HG03039 (cell line): ENCODE measurements around the gene SLC38A8.

ENCODE experiments used
- ATAC-seq: cut with Tn5 transposase; IDR thresholded peaks from one replicate; pipeline ENCODE4 v1.9.1; 2021; ENCODE audit warnings: mild to moderate bottlenecking, moderate library complexity; ENCODE audit not compliant: unreplicated experiment

Gene SLC38A8

DNA sequence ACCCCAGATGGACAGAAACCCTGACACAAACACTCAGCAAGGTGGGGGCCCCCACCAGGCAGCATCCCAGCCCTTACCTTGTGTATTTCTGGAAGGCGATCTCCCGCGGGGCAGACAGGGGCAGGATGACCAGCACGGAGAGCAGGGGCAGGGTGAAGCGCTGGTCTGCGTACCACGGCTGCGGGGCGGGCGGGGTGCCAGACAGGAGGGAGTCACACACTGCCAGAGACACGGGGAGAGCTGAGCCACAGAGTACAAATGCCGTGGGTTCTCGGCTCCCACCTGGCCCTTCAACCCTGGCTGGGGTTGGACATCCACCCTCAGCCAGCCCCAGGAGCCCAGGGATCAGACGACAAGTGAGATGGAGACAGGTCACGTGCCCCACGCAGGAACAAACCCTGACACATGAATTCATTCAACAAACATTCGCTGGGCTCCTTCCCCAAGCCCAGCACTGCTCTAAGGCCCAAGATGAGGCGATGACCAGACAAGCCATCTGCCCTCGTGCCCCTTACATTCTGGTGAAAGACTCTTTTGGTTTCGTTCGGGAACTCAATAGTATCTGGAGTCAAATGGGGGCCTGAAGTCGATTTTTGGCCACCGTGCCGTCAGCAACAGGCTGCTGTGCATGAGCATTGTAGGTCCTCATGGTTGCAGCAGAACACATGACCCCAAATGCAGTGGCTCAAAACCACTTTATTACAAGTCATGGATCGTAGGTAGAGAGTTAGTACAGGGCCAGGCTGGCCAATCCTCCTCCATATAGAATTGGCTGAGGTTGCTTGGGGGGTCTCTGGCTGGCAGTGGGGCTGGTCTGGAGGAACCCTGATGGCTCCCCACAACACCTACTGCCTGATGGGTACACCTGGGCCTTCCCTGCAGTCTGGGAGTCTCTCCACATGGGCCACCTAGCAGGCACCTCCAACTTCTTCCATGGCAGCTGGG lies 9.1 kb downstream of the SLC38A8 start:
- no peak for ATAC-seq

DNA sequence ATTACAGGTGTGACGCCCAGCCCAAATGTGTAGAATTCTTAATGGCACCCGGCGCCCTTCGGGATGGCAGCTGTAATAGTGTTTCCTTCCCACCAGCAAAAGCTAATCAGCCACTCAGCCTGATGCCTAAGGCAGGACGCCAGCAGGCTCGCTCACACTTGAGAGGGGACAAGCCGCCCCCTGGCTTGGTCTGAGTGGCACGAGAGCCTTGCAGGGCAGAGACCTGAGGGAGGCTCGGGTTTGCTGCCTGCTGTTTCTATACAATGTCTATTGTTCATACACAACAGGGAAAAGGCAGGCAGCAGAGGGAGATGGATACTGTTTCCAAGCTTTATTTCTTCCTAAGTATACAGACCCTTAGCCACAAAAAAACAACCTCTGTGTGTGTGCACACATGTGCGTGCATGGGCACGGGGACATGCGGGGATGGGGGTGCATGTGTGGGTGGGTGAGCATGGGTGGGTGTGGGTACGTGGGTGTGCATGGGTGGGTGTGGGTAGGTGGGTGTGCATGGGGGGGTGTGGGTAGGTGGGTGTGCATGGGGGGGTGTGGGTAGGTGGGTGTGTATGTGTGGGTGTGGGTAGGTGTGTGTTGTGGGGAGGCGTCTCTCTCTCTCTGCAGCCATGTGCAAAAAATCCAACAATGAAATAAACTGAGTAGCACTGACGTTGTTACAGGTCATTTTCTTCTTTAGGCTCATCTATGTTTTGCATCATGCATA lies 10.0 kb downstream of the SLC38A8 start:
- no peak for ATAC-seq

DNA sequence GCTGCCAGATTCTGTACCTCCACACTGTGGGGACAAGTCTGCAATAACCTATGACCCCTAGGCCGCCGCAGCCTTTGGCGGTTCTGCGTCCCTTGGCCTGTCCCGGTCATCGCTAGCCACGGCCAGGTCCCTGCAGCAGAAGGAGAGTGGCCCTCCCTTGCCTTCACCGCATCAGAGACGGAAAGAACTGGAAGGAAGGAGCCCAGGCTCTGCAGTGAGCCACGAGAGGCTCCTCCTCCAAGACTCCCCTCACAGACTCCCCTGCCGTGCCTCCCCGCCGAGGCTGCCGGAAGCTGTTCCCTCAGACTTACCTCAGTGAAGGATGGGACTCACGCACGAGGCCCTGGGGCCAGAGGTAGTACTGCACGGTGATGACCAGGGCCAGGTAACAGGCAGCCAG lies 11.0 kb downstream of the SLC38A8 start:
- ATAC-seq: no peak

DNA sequence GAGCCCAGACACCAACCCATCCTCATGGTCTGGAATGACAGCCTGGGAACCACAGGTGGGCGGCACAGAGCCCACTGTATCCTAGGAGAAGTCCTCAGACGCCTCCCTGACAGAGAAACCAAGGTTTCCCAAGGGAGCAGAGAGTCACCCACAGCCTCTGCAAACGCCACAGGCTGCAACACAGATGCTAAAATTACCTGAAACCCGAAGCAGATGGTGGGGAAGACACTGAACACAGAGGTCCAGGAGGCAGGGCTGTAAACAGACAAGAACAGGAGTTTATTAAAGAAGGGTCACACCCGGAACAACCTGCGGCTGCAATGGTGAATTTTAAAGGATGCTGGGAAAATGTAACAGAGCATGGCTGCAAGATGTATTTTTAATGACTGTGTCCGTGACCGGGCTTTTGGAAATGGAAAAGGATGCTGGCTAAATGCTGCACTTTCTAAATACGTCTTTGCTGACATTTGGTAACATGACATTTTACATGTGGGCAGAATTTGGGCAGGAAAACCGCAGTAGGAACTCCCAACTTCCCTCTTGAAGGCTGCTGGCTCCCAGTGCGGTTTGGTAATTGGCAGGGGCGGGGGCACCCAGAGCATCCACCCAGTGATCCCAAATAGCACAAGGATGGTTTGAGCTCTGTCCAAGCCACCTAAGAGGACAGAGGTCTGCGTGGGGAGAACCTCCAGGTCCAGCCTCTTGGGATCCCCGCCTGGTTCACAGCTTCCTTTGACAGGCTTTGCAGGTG lies 13.1 kb downstream of the SLC38A8 start:
- ATAC-seq: no peak

DNA sequence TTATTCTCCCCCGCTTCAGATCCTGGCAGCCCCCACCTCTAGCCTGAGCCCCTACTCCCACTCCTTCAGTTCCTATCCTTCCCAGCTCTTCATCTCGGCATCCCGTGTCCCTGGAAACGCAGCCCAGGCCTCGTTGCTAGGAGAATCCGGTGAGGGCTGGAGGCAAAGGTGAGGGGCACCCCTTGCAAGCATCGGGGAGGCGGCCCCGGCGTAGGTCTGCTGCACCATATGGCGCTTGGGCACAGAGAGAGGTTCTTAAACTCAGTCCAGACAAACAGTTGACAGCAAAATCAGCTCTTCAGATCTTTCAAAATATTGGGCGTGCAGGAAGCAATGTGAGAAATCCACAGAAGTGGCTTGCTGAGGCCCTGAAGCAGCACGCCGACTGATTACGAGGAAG lies 15.0 kb downstream of the SLC38A8 start:
- no peak for ATAC-seq

DNA sequence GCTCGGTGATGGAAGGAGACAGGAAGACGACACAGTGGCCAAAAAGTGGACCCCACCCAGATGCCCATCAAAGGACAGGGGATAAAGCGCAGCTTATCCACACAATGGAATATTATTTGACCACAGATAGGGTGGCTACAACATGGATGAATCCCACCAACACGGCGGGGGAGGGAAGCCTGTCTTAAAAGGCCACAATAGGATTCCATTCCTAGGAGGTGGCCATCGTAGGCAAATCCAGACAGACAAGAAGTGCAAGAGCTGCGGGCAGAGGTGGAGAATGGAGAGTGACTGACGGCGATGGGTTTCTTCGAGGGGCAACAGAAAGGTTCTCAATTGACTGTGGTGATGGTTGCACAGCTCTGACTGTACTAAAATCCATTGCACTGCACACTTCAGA lies 16.0 kb downstream of the SLC38A8 start:
- ATAC-seq: no peak

GRCh38 chr16:84024854-84025253 lies 17.7 kb downstream of the SLC38A8 start:
- ATAC-seq: no peak

- ATAC-seq: no peak
Observed at GRCh38 chr16:84022644-84023043, 20.0 kb downstream of the SLC38A8 start.

DNA sequence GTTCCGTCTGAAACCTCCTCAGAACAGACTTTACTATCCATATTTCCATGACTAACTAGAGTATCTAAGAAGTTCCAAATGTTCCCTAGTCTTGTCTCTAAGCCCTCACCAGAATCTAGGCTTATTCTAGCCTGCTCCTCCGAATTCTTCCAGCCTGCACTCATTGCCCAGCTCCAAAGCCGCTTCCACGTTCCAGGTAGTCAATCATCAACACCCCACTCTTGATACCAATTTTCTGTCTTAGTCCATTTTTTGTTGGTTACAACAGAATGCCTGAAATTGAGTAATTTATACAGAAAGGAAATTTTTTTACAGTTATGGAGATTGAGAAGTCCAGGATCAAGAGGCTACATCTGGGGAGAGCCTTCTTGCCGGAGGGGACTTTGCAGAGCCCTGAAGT lies 21.1 kb downstream of the SLC38A8 start:
- ATAC-seq: no peak

GRCh38 chr16:84020353-84020752 lies 22.2 kb downstream of the SLC38A8 start:
- ATAC-seq: no peak

- ATAC-seq: no peak
Observed at GRCh38 chr16:84018710-84019109, 23.9 kb downstream of the SLC38A8 start.

DNA sequence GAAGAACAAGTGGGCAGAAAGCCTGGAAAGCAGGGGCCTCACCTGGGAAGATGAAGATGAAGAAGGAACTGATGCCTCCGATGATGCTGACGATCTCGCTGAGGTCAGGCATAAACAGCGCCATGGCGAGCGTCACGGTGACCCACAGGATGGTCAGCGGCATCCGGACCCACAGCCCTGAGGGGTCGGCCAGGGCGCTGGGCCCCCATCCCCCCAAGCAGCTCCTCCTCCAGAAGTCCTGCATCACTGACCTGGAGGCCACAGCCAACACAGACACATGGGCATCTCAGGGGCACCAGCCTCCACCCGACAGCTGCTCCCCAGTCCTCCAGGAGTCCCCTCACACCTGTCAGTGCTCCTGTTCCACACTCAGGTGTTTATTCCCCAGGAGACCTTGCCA lies 26.1 kb downstream of the SLC38A8 start:
- ATAC-seq: no peak

GRCh38 chr16:84015399-84015798 lies 27.2 kb downstream of the SLC38A8 start:
- ATAC-seq: no peak

- peak; percentile 9 for ATAC-seq
Observed at GRCh38 chr16:84014570-84015327, 27.8 kb downstream of the SLC38A8 start.

GRCh38 chr16:84013787-84014569 lies 28.6 kb downstream of the SLC38A8 start:
- ATAC-seq: peak; percentile 67

GRCh38 chr16:84009282-84009681 lies 33.3 kb downstream of the SLC38A8 start:
- no peak for ATAC-seq

DNA sequence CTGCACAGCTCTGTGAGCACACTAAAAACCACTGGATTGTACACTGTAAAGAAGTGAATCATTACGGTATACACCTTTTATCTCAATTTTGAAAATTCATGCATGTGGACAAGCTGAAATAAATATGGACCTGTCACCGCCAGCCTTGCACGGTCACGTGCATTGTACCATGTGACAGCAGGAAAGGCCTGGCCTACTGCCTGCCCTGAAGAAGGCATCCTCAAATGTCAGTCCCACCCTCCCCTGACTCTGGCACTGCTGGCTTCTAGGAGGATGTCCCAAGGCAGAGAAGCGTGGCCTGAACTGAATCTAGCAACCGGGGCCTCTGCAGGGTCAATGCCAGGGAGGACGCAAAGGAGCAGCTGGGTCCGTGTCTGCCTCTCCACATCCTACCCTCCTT lies 34.6 kb downstream of the SLC38A8 start:
- no peak for ATAC-seq

DNA sequence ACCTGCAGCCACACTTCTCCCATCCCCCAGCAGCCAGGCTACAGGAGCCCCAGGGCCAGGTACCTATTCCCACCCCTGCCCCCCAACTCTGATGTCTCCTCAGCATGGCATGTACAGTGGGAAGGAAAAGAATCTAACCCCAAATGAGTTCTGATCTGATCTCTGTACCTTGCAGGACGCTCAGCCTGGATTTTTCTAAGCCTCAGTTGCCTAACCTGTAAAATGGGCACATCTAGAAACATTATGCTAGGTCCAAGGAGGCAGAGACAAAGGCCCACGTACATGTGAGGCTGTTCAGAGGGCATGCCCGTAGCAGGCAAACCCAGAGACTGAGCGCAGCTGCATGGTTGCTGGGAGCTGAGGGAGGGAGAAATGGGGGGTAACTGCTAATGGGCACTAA lies 35.1 kb downstream of the SLC38A8 start:
- ATAC-seq: no peak

- ATAC-seq: no peak
Observed at GRCh38 chr16:84005391-84005790, 37.2 kb downstream of the SLC38A8 start.

GRCh38 chr16:84004442-84004841 lies 38.2 kb downstream of the SLC38A8 start:
- no peak for ATAC-seq
